ENCODE data around the gene CTTNBP2. TPM values are rescaled to one million over a fixed set of nuclear protein-coding genes. Genes with fewer than 3 reads are reported as not detected.
A peak's percentile ranks its signal among the peaks of the same experiment; 100 is the strongest.

Gene CTTNBP2
- 1.8 and 2.0 TPM in 2 replicates for total RNA-seq

GRCh38 chr7:117873310-117874190 is at the start of gene CTTNBP2:
CTTNBP2 (minus strand) TSS chr7:117873441; CDS start chr7:117873415, 26 bp downstream.
- peak within 1 kb of the TSS; percentile 92 for H3K4me3 ChIP-seq (ENCODE audit: low read depth, low read length)
- no peak for DNase-seq (ENCODE audit: low read depth)
- TF ChIP-seq CTCF (conservative IDR thresholded peaks at IDR 0.05; ENCODE audit: low read depth, low read length), result peak; percentile 28

GRCh38 chr7:117916309-117916708 is 43.1 kb upstream of the CTTNBP2 start:
- no peak for TF ChIP-seq CTCF (conservative IDR thresholded peaks at IDR 0.05; ENCODE audit: low read depth, low read length)
- H3K4me3 ChIP-seq (ENCODE audit: low read depth, low read length), result no peak overlapping the region
- DNase-seq (ENCODE audit: low read depth), result no peak

- no peak for DNase-seq (ENCODE audit: low read depth)
- no peak for TF ChIP-seq CTCF (conservative IDR thresholded peaks at IDR 0.05; ENCODE audit: low read depth, low read length)
These were observed 39.2 kb upstream of the CTTNBP2 start for GRCh38 chr7:117912421-117912820.

GRCh38 chr7:117908031-117908795 is 35.0 kb upstream of the CTTNBP2 start:
- no peak for DNase-seq (ENCODE audit: low read depth)
- no peak for TF ChIP-seq CTCF (conservative IDR thresholded peaks at IDR 0.05; ENCODE audit: low read depth, low read length)
- no peak overlapping the region for H3K4me3 ChIP-seq (ENCODE audit: low read depth, low read length)

More at GRCh38 chr7:117912421-117912820, 39.2 kb upstream of the CTTNBP2 start:
- H3K4me3 ChIP-seq (ENCODE audit: low read depth, low read length), result no peak overlapping the region

- H3K4me3 ChIP-seq (ENCODE audit: low read depth, low read length), result no peak overlapping the region
- DNase-seq (ENCODE audit: low read depth), result no peak
- TF ChIP-seq CTCF (conservative IDR thresholded peaks at IDR 0.05; ENCODE audit: low read depth, low read length), result no peak
These were observed 33.9 kb upstream of the CTTNBP2 start for GRCh38 chr7:117907049-117907640.

- no peak for TF ChIP-seq CTCF (conservative IDR thresholded peaks at IDR 0.05; ENCODE audit: low read depth, low read length)
- DNase-seq (ENCODE audit: low read depth), result no peak
- H3K4me3 ChIP-seq (ENCODE audit: low read depth, low read length), result no peak overlapping the region
These were observed 29.2 kb upstream of the CTTNBP2 start for GRCh38 chr7:117902314-117902889.
